Hematopoietic multipotent progenitor cell treated with erythropoietin and hydrocortisone succinate and interleukin-3 and kit ligand, for 8 days (in vitro differentiated cells): ENCODE measurements around the gene CDH23.

Experiments used
- DNase-seq: peaks from one replicate; pipeline ENCODE4 v3.0.0-alpha.2; 2015

CDH23 gene

DNA sequence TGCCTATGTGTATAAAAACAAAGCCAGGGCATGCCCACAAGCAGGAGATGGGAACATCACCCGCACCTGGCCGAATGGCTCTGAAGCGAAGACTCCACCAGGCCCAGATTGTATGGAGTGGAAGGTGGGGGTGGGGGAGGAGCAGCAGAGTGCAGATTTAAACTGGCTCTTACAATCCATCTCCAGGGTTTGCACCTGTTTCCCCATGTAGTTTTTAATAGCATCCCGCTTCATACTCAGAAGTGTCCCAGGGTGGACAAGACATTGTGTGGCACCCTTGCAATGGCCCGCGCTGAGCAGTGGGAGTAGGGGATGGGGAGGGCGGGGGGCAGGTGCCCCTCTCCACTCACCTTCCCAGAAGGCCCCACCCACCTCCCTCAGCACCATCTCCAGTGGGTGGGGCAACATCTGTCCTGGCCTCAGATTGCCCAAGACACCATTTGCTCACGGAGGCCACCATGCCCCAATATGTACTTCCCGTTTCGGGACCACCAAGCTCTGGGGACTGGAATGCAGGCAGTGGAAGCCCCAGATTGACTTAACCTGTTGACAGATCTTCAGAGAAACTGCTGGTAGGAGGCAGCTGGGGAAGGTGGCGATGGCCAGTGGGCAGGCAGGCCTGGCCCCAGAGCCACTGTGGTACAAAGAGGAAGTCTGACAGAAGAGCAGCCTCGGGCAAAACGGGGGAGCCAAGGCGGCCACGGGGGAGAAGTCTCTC is 353.6 kb downstream of the CDH23 start:
- no peak for DNase-seq

DNA sequence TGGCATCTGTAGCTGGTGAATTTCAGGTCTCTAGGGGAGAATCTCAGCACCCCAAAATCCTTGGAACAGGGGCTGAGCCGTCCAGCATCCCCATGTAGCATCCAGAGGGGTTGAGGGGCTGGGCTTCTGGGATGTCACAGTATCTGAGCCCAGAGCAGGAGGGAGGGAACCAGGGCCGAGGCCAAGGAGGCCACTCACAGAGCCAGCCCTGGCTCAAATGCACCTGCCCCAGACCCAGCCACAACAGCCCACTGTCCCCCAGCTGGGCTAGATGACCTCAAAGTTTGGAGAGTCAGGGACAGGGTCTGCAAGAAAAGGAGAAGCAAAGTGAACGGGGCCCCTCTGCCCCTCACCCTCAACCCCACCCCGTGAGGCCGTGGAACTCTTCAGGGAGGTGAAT is 354.3 kb downstream of the CDH23 start:
- no peak for DNase-seq

DNA sequence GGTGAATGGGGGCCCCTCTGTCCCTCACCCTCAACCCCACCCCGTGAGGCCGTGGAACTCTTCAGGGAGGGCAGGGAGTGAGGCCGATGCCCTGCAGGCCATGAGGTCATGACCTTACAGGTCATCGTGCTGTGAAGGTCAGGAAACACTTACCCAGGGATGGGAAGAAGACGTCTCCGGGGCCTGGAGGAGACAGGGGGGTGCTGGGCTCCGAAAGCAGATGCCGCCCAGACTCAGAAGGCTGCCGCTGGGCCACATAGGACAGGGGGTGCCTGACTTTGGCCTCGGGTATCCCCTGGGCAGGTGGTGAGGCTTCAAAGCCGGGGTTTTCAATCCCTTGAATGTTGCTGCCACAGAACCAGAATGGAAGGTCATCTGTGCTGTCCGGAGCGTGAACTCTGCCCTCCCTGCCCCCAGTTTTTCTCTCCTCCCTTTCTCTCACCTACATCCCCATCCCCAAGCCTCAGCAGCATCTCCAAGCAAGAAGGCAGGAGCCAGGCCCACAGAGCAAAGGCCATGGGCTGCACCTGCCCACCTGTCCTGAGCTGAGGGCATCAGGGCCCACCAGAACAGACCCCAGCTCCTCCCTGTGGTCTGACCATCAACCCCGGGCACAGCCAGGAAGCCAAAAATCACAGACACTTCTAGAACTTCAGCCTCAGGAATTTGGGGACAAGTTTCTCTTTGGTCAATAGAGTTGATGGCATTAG is 354.9 kb downstream of the CDH23 start:
- no peak for DNase-seq

DNA sequence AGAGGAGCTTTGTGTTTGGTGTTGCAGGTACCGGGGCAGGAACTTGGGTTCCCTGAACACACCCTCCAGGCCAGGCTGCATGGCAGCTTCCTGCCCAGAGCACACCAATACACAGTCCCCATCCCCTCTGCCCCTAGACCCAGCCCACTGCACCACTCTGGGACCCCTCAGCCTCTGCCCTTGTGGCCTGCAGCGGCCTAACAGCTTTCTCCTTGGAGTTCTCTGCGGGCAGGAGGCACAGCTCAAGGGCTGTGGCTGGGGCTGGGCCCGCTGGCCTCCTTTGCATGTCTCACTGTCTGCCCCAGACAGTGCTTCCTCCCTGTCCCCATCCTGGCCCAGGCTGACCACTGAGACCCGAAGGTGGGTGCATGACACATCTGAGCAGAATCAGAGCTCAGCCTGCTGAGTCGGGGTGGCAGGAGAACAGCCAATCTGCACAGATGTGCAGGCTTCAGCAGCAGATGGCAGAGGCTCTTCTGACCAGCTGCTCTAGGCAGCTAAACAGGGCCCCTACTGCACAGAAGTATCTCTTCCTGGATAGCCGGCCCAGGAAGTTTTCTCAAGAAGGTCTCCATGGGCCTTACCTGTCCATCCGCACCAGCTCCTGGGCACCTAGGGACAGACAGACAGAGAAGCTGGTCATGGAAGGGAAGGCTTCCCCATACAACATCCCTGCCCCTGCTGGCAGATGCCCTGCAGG is 355.8 kb downstream of the CDH23 start:
- no peak for DNase-seq

DNA sequence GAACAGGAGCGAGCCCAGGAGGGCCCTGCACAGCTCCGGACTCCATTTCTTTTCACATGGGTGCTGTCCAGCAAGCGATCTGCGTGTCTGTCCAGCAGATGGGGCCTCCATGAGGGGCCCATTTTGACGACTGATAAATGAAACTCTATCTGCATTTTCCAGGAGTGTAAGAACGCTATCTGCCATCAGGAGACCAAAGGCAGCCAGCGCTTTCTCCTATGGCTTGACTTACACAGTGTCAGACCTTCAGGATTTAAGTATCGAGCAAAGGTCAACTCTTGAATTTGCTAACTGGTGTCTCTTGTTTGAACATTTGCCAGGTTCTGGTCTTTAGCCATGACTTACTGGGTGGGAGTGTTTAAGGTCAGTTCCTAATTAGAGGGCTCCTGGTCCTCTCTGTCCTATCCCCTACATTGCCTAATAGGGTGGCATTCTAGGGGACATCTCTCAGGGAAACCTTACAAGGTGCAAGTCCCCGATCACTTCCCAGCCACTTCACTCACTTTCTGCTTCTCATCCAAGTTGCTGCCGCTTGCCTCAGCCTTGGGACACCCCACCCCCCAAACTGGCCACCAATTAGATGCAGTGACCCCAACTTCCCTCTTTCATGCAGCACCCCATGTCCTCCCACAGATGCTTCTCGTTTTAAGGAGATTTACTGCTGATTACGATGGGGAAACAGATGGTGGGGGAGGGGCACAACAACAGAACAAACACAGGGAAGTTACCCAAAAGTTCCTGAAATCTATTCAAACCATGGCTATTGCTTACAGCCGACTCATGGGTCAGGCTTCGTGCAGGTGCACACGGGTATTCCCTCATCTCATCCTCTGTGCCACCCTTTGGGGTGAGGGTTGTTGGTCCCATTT is 356.6 kb downstream of the CDH23 start:
- peak; percentile 46 for DNase-seq

DNA sequence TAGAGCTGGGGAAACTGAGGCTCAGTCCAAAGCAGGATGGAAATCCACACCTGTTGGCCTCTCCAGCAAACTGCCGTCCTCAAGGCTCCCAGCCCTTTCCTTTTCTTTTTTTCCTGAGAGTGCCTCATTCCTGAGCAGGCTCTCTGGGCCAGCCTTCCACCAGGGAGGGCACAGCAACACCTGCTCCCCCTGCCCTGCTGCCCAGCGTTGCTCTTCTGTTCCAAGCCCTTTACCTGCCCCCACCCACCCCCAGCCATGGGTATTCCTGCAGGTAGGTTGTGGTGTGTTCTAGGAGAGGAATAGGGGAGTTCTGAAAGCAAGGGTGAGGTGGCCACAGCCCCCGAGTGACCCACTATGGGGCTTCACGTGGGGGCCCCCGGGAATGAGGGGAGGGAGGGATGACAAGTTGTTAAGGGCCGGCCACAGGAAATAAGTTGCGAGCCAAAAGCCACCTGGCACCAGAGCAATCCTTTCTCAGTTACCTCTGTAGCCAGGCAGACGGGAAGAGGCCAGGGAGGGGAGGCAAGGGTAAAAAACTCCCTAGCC is 357.3 kb downstream of the CDH23 start:
- DNase-seq = no peak

DNA sequence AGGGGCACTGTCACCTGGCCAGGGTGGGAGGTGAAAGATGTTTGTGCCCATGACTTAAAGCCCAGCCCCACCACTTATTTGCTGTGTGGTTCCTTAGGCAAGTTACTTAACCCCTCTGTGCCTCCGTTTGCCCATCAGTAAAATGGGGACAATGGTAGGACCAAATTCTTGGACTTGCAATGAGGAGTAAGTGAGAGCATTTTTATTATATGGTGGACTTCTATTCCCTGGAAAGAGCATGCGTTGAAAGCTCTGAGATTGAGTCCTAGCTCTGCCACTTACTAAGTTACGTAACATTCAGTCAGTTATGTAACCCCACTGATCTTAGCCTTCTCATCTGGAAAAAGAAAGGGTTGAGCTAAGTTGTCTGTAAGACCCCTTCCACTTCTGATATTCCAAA is 357.8 kb downstream of the CDH23 start:
- DNase-seq = no peak

DNA sequence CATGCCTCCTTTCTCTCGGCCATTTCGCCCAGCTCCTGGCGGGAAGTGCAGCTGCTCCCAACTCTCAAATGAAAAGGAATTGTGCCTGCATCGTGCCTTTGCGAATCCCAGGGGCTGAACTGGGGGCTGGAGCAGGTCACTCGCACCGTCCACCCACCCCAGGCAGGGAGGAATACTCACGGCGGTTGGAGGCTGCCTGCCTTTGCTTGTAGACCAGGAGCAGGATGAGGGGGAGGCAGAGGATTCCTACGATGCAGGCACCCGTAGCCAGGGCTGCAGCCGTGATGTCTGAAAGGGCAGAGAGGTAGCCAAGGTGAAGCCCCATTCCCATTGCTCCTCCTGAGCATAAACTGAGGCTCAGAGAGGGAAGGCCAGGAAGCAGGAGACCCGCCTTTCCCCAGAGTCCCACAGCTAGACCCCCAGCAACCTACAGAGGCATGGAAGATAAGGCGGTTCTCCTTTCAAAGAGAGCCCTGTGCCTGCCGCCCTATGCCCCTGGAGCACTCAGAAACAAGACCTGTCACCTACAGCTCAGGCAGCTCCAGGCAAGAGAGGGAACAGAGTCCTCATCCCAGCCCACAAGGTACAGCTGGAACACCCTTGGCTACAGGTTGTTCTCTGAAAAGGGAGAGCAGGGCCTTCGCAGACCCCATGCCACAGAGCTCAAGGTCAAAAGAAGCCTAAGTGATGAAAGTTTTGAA is 358.6 kb downstream of the CDH23 start:
- no peak for DNase-seq

DNA sequence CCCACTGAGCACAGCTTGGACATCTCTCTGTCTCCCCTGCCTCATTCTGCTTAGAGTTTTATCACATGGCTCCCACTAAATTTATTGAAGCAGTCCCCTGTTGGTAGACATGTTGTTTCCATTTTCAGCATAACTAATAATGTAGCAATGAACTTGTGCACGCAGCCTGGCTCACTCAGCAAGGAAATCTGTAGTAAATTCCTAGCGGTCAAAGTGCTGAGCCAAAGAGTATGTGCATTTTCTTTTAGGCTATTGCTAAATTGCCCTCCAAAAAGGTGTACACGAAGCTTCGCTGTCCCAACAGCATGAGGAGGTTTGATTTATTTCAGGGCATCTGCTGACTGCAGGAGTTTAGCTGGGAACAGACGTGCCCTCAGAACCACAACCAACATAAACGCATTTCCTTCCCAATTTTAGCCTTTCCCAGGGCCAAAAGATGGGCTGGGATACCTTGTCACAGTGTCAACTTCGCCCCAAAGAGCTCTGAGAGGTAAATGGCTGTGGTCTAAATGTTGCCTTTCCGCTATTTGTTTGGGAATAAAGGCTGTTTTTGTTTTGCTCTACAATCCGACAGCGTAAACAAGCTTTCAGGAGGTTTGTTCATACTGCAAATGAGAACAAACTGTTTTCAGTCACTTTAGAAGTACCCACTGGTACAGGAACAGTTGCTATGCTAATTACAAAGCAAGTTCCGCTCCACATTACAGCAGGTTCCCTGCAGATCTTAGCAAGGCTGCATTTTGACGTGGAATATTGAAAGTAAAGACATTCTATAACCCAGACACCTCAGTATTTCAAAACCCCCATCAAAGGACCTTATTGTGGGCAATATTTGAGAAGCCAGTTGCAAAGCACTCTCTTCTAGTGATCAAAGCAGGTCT is 359.8 kb downstream of the CDH23 start:
- DNase-seq = no peak

DNA sequence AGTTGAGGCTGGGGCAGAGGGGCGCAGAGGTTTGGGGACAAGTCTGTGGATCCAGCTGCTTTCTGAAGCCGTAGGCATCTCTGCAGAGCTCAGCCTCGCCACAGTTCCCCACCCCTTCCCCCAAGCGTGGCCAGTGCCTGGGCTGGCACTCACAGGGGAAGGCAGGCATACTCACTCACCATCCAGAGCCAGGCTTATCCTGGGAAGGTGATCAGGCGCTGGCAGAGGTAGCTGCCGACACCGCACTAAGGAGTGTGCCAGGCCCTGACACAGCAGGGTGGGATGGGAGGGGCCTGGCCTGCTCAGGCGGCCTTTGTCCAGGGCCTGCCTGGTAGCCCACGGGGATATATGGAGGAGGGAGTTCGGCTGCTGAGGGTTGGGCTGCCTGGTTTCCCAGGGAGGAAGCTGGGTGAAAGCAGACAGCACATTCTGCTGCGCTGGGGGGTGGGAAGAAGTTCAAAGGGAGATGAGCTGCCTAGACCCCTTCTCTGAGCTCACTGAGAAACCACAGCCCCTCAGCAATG is 360.7 kb downstream of the CDH23 start:
- DNase-seq = no peak

DNA sequence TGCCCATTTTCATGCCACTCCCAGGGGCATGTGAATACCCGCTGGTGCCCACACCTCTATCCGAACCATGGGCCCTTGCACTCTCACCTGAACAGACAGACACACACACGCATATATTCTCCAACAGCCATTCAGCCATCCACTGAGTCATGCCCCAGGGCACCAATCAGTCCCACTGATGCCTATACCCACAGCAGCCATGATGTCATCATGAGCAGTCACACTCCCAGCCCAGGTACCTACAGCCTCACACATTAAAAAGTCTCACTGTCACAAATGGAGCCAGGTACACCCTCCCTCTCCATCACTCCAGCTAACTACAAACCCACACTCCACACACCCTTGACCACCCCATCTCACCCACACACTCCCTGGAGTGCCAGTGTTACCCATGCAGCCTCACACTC is 364.4 kb downstream of the CDH23 start:
- DNase-seq = no peak

DNA sequence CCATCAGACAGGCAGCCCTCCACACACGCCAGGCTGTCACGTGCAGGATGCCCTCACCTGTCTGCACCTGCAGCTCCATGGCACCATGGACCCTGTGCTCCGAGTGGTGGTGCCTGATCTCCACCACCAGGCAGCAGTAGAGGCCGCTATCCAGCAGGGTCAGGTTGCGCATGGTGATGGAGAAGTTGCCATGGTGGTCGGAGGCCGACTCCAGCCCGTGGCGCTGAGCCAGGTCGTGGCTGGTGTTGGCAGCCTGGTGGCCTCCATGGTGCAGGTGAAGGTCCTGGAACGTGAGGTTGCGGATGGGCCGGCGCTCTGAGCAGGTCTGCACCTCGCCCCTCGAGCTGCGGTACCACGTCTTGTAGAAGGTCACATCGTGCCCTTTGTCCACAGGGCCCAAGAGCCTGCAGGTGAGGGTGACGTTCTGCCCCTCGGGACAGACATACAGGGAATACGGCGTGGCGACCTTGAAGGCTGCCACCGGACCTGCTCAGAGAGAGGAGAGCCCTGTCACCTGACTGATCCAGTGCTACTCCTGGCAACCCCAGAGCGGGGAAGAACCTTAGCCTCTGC is 364.9 kb downstream of the CDH23 start:
- DNase-seq = no peak

DNA sequence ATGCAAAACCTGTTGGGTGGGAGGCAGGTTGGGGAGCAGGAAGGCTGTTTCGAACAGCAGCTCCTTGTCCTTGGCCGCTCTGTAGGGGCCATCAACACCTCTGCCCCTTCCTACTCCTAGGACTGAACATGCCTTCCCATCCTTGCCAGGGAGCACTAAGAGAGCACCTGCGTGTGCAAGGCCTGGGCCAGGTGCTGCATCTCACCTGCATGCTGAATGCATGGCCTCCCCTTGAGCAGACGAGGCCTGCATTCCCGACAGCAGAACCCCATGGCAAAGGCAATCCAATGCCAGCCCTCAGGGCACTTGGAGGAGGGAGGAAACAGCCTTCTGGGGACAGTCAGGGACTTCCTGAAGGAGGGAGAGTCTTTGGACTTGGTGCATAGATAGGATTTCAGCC is 365.6 kb downstream of the CDH23 start:
- no peak for DNase-seq

DNA sequence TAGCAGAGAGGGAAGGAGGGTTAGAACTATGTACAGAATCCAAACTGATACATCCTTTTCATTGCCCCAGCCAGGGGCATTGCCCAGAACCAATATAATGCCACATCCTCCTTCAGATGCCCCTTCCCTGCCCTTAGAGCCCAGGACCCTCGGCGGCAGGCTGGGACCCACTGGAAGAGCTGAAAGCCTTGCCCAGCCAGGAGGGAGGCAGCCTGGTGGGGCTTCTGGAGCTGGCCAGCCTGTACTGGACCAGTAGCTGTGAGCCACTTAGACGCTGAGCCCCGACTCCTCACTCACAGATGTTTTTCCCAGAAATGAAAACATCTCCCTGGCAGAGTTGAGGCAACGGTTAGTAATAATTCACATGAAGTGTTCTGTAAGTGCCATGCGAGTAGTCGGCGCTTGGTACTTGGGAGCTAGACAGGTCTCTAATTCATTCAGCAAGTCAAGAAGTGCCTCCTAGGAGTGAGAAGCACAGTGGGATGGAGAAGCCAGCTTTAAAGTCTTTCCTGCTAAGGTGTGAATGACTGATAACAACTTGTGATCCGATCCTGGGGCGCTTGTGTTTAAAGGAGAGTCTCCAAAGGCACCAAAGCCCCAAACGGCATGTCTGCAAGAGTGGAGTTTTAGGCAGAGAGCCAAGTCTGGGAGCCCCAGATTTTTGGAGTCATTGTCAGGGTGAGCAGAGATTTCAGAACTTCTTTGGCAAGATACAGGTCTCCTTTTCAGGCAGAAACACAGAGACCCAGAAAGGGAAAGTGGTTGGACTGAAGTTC is 366.8 kb downstream of the CDH23 start:
- DNase-seq = peak; percentile 54

DNA sequence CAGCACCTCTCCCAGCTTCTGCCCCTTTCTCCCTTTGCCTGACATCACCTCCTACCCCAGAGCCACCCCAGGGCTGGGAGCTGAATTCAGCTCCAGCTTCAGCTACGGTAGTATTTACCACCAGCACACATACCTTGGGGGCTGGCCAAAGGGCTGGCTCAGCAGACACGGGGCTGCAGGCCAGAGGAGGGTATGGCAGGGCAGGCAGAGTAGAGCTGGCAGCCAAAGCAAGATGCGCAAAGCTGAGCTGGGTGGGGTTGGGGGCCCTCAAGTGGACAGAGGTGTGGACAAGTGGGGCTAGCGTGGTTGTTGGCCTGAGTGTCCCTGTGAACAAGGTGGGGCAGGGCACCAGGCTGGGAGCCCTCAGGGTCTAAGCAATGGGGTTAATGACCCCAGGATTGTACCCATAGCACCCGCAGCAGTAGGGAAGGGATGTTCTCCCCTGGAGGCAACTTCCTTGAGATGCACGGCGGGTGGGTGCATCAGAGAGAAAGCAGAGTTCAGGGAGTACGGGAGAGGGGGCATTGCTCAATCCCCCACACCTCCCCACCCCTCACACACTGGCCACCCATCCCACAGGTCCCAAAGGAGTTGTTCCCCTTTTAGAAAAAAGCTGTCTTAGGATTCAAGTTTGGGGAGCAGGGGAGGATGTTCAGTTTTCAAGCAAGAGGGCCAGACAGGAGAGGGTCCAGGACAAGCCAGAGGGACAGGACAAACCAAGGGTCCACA is 368.6 kb downstream of the CDH23 start:
- no peak for DNase-seq

DNA sequence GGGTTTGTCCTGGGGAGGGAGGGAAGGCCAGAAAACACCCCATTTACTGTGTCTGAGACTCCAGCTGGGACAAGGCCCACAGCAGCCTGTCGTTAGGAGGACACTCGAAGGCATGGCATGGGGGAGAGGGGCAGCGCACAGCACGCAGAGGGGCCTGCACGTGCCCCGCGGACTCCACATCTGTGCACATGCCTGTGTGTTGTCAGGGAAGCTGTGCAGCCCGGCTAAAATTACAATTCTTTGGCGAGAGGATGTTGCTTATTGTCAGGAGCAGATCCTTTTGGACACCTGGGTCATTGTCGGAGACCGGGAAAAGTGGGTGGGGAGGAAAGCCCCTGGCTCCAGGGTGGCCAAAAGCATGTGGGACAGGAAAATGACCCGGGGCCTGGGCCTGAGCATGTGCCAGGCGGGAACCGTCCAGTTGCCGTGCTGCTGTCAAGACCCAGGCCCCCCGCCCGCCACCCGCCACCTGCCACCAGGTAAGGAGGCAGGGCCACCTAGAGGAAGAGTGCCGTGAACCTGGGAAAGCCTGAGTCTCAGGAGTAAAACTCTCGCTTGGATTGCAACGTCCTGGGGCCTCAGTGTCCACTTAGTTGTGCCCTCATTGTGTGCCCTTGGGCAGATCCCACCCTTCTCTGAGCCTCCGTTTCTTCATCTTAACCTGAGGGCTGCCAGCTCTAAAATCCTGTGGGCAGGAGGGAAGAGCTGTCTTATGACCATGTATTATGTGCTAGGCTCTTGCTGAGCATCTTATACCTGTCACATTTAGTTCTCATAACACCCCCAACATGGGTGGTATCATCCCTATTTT is 369.4 kb downstream of the CDH23 start:
- no peak for DNase-seq

DNA sequence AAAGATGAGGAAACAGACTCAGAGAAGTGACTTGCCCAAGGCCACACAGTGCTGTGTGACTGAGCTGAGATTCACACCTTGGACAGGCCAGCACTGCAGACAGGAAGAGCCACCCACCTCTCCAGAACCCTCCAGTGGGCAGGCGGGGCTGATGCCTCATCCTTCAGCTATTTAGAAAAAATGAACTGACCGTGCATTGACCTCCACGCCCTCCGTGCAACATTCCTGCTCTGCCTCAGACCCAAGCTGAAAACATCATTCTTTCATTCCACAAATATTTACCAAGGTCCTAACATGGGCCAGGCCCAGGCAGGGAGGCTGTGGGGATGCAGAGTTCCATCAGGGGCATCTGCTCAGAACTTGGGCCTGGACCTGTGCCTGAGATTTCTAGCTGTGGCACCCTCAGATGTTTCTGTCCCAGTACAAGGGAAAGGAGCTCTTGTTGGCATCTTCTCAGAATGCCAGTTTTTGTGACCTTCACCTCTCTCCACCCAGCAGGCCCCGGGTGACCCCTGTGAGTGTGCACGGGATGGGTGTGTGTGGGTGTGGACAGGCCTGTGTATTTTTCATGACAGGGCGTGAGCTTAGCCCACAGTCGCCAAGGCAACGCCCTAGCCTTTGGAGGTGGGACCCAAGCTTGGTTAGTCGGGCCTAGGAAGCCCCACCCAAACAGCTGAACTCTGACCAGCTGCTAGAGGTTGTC is 370.1 kb downstream of the CDH23 start:
- DNase-seq = peak; percentile 92
